ENCODE results near the gene RAPGEF4.
A peak's percentile ranks its signal among the peaks of the same experiment; 100 is the strongest.

The RAPGEF4 gene

DNA sequence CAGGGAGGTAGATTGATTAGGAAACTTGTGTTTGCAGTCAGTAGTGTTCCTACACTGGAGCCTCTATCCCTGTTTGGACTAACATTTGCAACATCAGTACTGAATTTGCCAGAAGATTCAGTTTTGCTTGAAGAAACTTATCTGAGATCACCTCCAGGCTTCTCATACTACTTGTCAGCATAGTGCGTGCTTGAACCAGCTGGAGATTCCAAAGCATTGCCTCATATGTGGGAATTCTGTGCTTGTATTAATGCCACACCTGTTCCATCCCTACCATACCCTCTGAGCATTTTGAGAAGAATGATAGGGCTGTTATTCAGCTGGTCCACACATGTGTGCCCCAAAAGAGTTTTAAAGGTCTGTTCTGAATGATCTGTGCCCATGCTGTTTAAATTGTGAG is 148.7 kb downstream of the RAPGEF4 start:
- DNase-seq (ENCODE audit: low spot score): peak; percentile 40
- no peak overlapping the region for H3K27ac ChIP-seq
- ChIA-PET CTCF (no interaction called here), POLR2A (ENCODE audit: low non-redundant PET) (no interaction called here)
- TF ChIP-seq, protein P1, sequence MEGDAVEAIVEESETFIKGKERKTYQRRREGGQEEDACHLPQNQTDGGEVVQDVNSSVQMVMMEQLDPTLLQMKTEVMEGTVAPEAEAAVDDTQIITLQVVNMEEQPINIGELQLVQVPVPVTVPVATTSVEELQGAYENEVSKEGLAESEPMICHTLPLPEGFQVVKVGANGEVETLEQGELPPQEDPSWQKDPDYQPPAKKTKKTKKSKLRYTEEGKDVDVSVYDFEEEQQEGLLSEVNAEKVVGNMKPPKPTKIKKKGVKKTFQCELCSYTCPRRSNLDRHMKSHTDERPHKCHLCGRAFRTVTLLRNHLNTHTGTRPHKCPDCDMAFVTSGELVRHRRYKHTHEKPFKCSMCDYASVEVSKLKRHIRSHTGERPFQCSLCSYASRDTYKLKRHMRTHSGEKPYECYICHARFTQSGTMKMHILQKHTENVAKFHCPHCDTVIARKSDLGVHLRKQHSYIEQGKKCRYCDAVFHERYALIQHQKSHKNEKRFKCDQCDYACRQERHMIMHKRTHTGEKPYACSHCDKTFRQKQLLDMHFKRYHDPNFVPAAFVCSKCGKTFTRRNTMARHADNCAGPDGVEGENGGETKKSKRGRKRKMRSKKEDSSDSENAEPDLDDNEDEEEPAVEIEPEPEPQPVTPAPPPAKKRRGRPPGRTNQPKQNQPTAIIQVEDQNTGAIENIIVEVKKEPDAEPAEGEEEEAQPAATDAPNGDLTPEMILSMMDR (conservative IDR thresholded peaks at IDR 0.05; ENCODE audit: low read depth): no peak

DNA sequence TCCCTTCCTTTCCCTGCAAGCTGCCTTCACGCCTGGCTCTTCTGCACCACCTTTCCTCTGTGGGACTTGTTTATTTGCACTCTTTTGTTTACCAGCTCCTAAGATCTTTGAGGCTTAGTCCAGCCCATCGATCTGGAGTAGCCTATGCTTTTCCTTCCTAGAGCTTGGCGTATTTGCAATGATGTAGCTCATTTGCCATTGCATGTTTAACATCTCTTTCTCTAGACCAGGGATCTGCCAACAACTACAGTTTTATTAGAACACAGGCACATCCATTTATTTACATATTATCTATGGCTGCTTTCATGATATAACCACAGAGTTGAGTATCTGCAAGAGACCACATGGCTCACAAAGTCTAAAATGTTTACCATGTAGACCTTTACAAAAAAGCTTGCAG is 150.4 kb downstream of the RAPGEF4 start:
- no peak for DNase-seq (ENCODE audit: low spot score)
- POLR2A ChIA-PET (ENCODE audit: low non-redundant PET): no interaction called here
- TF ChIP-seq, protein P1 (conservative IDR thresholded peaks at IDR 0.05; ENCODE audit: low read depth): no peak
- CTCF ChIA-PET: interaction anchor here (0.5 to 1.4 kb wide), 3 partner anchors 14 to 59 kb away, joined by 3 to 9 read pairs (median 6); no protein-coding TSS in a partner anchor
- no peak overlapping the region for H3K27ac ChIP-seq

DNA sequence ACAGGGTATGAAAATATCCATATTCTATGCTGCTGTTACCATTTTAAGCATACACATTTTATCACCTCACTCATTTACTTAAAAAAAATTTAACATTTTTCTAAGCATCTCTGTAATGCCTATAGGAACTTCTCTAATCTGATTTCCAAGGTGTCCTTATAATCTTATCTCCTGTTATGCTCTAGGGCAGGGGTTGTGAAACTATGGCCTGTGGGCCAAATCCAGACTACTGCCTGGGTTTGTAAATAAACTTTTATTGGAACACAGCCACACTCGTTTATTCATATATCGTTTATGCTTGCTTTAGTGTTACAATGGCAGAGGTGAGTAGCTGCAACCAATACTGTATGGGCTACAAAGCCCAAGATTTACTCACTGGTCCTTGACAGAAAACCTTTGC is 151.6 kb downstream of the RAPGEF4 start:
- TF ChIP-seq, protein P1 (conservative IDR thresholded peaks at IDR 0.05; ENCODE audit: low read depth): no peak

DNA sequence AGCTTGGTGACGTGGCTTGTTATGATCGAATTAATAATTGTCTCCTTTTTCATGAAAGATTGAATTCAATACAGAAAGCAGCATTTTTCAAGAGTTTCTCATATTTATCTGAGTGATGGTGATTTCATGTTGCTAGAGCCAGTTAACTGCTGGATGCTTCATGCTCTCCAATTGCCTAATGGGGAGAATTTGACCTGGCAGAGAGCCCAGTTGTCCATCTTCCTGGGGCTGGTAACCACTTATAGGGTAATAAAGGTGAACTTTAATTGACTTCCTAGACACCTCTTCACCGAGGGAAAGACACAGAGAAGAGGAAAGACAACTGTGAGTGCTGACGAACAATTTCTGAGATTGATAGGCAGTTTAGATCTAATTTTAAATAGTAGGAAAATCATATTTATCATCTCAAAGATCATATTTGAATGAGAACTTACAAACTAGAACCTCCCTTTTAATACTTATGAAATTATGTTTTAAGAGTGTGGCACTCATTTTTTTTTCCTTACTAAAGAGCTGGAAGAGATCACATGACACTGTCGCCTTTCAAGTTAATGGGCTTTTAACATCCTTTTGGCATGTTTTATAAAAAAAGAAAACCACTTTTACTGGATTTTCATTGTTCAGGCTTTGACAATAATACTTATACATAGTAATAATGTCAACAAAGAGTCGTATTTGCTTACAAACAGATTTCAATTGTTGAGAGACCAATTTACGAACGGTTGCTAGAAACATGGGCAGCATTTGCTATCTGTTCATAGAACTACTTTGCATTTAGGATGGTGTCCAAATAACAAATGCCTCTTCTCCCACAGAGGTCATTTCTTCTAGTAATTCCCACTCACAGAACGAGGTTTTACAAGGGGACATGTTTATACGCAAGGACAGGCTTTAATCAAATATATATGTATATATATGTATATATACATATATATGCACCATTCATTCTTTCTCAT is 153.3 kb downstream of the RAPGEF4 start:
- DNase-seq (ENCODE audit: low spot score): no peak
- ChIA-PET CTCF (no interaction called here), POLR2A (ENCODE audit: low non-redundant PET) (no interaction called here)
- TF ChIP-seq, protein P1 (conservative IDR thresholded peaks at IDR 0.05; ENCODE audit: low read depth): no peak
- H3K27ac ChIP-seq: no peak overlapping the region

More for the DNA sequence above, 151.6 kb downstream of the RAPGEF4 start:
- ChIA-PET POLR2A (ENCODE audit: low non-redundant PET) (no interaction called here), CTCF (interaction anchor here (1.4 kb wide), 1 partner anchor 16 kb away, joined by 9 read pairs; no protein-coding TSS in a partner anchor)
- H3K27ac ChIP-seq: no peak overlapping the region
- no peak for DNase-seq (ENCODE audit: low spot score)

DNA sequence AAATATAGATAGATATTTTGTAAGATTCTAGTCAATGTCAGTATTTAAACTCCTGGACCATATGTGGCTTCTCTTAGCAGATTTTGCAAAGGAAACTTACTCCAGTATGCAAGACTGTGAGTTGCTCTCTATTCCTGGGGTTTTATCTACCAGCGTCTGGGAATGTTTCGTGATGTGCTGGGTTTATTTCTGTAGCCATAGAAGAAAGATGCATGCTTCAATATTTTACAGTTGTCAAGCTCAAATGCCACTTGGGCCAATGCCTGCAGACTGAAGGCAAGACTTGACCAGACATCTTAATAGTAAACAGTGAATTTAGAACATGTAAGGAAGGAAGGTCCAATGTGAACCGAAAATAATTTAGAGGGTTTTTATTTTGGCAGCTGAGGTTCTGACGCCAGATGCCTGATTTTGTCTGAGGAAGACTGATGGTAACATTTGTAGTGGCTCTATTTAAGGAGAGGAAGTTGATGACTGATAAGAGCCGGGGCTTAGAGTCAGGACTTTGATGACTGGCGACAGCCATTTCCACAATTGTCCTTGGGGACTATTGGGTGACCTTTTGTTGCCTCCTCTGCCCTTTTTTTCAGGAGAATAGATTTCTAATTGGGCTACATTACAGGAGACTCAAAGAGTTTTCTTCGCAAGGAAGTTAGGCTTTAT is 154.3 kb downstream of the RAPGEF4 start:
- no peak overlapping the region for H3K27ac ChIP-seq
- POLR2A ChIA-PET (ENCODE audit: low non-redundant PET): no interaction called here
- CTCF ChIA-PET: no interaction called here
- TF ChIP-seq, protein P1 (conservative IDR thresholded peaks at IDR 0.05; ENCODE audit: low read depth): no peak
- DNase-seq (ENCODE audit: low spot score): no peak

DNA sequence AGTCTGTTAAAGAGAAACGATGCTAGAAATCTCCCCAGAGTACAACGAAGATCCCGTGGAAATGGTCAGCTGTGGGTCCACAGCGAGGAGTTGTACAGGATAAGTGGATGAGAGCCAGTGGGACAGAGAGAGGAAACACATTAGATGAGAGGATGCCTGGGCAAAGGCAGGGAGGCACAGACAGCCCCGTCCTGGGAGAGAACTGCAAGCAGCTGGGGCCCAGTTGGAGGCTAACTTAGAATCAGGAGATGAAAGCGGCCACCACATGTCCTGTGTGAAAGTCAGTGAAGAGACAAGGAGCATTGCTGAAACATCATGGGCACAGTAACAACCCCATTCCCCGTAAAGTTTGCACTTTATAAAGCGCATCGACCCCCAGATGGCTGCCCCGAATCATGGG is 157.5 kb downstream of the RAPGEF4 start:
- H3K27ac ChIP-seq: no peak overlapping the region
- ChIA-PET CTCF (no interaction called here), POLR2A (ENCODE audit: low non-redundant PET) (no interaction called here)
- TF ChIP-seq, protein P1 (conservative IDR thresholded peaks at IDR 0.05; ENCODE audit: low read depth): no peak
- no peak for DNase-seq (ENCODE audit: low spot score)
